Endothelial cell of umbilical vein (primary cell): ENCODE data around the gene H2AZ1.

Experiments used
- CTCF ChIP-seq, 2 donors: IDR thresholded peaks; 1 replicate in 1 of 2; 2 replicates in 1 of 2; pipeline ENCODE4 v1.5.1; 2011; ENCODE audit warnings: low read length in 2 of 2, mild to moderate bottlenecking in 2 of 2, moderate library complexity in 2 of 2, control low read depth in 1 of 2, inconsistent platforms in 1 of 2, low read depth in 1 of 2; ENCODE audit not compliant: insufficient read depth in 1 of 2; ENCODE audit errors: extremely low read depth in 1 of 2
- FOS ChIP-seq: IDR thresholded peaks from 2 replicates; pipeline ENCODE4 v1.6.1; 2011; ENCODE audit warnings: mild to moderate bottlenecking, low read length, moderate library complexity, borderline replicate concordance; ENCODE audit not compliant: insufficient read depth
- JUN ChIP-seq: IDR thresholded peaks from 2 replicates; pipeline ENCODE4 v1.6.1; 2011; ENCODE audit warnings: borderline replicate concordance, low read depth; ENCODE audit not compliant: insufficient read length, insufficient read depth
- MAX ChIP-seq: IDR thresholded peaks from 2 replicates; pipeline ENCODE4 v1.6.1; 2011; ENCODE audit not compliant: insufficient read depth, insufficient read length
- MYC ChIP-seq: IDR thresholded peaks from one replicate; pipeline ENCODE4 v1.6.1; 2011; ENCODE audit warnings: mild to moderate bottlenecking, low read depth, low read length
- POLR2A ChIP-seq: IDR thresholded peaks from 2 replicates; pipeline ENCODE4 v1.6.1; 2012; ENCODE audit warnings: low read depth, mild to moderate bottlenecking, control low read depth, low read length
- POLR2AphosphoS5 ChIP-seq: IDR thresholded peaks from 2 replicates; pipeline ENCODE4 v1.6.1; 2012; ENCODE audit warnings: low read depth, mild to moderate bottlenecking, control low read depth, low read length, moderate library complexity; ENCODE audit not compliant: insufficient read depth

- TF ChIP-seq CTCF (IDR thresholded peaks at IDR 0.05; ENCODE audit: extremely low read depth in 1 of 2, insufficient read depth in 1 of 2, low read depth in 1 of 2, low read length in 2 of 2): no peak
- TF ChIP-seq POLR2A: peak; percentile 10
- no peak for TF ChIP-seq POLR2AphosphoS5
- TF ChIP-seq MAX: no peak
- no peak for TF ChIP-seq JUN
- TF ChIP-seq FOS: no peak
- TF ChIP-seq MYC: no peak
These were observed 4.2 kb downstream of the H2AZ1 start for GRCh38 chr4:99945718-99946355.
